Esophagus squamous epithelium (tissue), 4 donors: ENCODE data around the gene SGSM2.

Experiments
- POLR2A ChIP-seq, 4 donors: fragments of 450-650 bp; IDR thresholded peaks; one replicate each; pipeline ENCODE4 v1.6.1; 2017; ENCODE audit warnings: antibody characterized with exemption in 4 of 4, mild to moderate bottlenecking in 4 of 4, moderate library complexity in 3 of 4
- TF ChIP-seq, protein P1 (sequence below), 6 experiments: fragments of 450-650 bp in 4 of 6; fragments of 200-600 bp in 2 of 6; sonication (generic) in 2 of 6; IDR thresholded peaks; one replicate each; pipeline ENCODE4 v1.5.1; 2016 to 2019; ENCODE audit warnings: antibody characterized with exemption in 6 of 6, mild to moderate bottlenecking in 4 of 6, moderate library complexity in 4 of 6

GRCh38 chr17:2391597-2392251 lies 54.4 kb downstream of the SGSM2 start:
- TF ChIP-seq, protein P1, sequence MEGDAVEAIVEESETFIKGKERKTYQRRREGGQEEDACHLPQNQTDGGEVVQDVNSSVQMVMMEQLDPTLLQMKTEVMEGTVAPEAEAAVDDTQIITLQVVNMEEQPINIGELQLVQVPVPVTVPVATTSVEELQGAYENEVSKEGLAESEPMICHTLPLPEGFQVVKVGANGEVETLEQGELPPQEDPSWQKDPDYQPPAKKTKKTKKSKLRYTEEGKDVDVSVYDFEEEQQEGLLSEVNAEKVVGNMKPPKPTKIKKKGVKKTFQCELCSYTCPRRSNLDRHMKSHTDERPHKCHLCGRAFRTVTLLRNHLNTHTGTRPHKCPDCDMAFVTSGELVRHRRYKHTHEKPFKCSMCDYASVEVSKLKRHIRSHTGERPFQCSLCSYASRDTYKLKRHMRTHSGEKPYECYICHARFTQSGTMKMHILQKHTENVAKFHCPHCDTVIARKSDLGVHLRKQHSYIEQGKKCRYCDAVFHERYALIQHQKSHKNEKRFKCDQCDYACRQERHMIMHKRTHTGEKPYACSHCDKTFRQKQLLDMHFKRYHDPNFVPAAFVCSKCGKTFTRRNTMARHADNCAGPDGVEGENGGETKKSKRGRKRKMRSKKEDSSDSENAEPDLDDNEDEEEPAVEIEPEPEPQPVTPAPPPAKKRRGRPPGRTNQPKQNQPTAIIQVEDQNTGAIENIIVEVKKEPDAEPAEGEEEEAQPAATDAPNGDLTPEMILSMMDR (IDR thresholded peaks at IDR 0.05) = no peak
- no peak for TF ChIP-seq POLR2A (IDR thresholded peaks at IDR 0.05)
